GM23338 (cell line): ENCODE measurements around the gene NBAS.

Experiments used
- EZH2phosphoT487 ChIP-seq: fragments of 200-600 bp; sonication (generic); IDR thresholded peaks from one replicate; pipeline ENCODE4 v1.8.1; 2018; ENCODE audit warnings: antibody characterized with exemption; ENCODE audit not compliant: unreplicated experiment
- POLR2AphosphoS5 ChIP-seq: IDR thresholded peaks from 2 replicates; pipeline ENCODE4 v1.6.1; 2016; ENCODE audit warnings: antibody characterized with exemption, low read depth

DNA sequence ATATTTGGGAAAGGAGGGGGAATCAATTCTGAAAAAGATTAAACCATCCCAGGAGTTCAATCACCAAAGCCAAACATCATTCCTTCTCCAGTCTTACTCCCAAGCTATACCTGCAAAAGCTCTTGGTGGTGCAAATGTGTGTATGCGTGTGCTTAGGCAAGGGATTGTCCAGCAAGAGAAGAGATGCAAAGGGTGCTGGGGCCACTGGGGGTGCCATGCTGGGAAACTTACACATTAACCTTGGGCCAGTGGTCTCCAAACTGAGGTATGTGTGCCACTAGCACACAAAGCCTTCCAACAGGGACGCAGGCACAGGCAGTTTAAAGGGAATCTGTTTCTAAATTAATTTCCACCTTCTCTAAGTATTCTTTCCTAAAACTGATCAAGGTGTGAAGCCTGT is 307.9 kb downstream of the NBAS start:
- TF ChIP-seq EZH2phosphoT487 (no peak), POLR2AphosphoS5 (no peak)
